Measurements from ENCODE around the gene NOTCH3.

NOTCH3 gene

GRCh38 chr19:15123031-15123890 is 77.5 kb downstream of the NOTCH3 start:
- DNase-seq (ENCODE audit: low read depth), result no peak
- TF ChIP-seq CTCF (conservative IDR thresholded peaks at IDR 0.05; ENCODE audit: low read length), result no peak
- H3K4me3 ChIP-seq (ENCODE audit: low read length), result no peak overlapping the region; the same call in 1 of the 2 replicates

GRCh38 chr19:15122331-15123030 is 78.3 kb downstream of the NOTCH3 start:
- TF ChIP-seq CTCF (conservative IDR thresholded peaks at IDR 0.05; ENCODE audit: low read length), result no peak
- H3K4me3 ChIP-seq (ENCODE audit: low read length), result no peak overlapping the region
- DNase-seq (ENCODE audit: low read depth), result no peak

- no peak overlapping the region for H3K4me3 ChIP-seq (ENCODE audit: low read length)
- TF ChIP-seq CTCF (conservative IDR thresholded peaks at IDR 0.05; ENCODE audit: low read length), result no peak
- no peak for DNase-seq (ENCODE audit: low read depth)
Observed at GRCh38 chr19:15120135-15121026, 80.4 kb downstream of the NOTCH3 start.

GRCh38 chr19:15118789-15119494 is 81.9 kb downstream of the NOTCH3 start:
- no peak for TF ChIP-seq CTCF (conservative IDR thresholded peaks at IDR 0.05; ENCODE audit: low read length)
- no peak for DNase-seq (ENCODE audit: low read depth)
- H3K4me3 ChIP-seq (ENCODE audit: low read length), result no peak overlapping the region

GRCh38 chr19:15118248-15118647 is 82.5 kb downstream of the NOTCH3 start:
- H3K4me3 ChIP-seq (ENCODE audit: low read length), result no peak overlapping the region
- no peak for DNase-seq (ENCODE audit: low read depth)
- no peak for TF ChIP-seq CTCF (conservative IDR thresholded peaks at IDR 0.05; ENCODE audit: low read length)

- no peak for DNase-seq (ENCODE audit: low read depth)
- no peak overlapping the region for H3K4me3 ChIP-seq (ENCODE audit: low read length)
- no peak for TF ChIP-seq CTCF (conservative IDR thresholded peaks at IDR 0.05; ENCODE audit: low read length)
Observed at GRCh38 chr19:15116856-15117255, 83.9 kb downstream of the NOTCH3 start.

Data from AG10803 (cell line).